Measurements from ENCODE around the gene ALPG. TPM values are rescaled to one million over a fixed set of nuclear protein-coding genes. Genes with fewer than 3 reads are reported as not detected.

The ALPG gene
- total RNA-seq, 1 experiment from 2014 or later: 65.3 TPM

DNA sequence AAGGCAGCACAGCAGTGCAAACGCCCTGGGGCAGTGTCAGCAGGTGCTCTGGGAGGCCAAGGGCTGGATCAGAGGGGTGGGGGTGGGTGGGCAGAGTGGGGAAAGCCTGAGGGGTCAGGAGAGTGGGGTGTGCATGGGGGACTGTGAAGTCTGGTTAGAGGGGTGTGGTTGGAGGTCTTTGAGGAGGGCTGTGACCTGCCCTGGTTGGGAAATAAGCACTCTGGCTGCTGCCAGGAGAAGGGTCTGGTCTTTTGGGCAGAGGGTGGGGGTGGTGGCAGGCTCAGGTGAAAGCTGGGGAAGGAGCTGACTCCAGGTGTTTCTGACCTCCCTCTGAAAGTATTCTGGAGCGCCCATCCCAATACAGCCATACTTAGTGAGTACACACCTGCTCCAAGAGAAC, 53.5 kb downstream of the ALPG start:
- H3K9me3 ChIP-seq (ENCODE audit: control insufficient read depth, insufficient read depth, low read depth, low read length): no peaks in the 10 kb centered on the region
- H3K27me3 ChIP-seq (ENCODE audit: control insufficient read depth, insufficient read depth, low read length): no peaks in the 10 kb centered on the region; the same call in 1 of the 2 replicates
- CTCF ChIA-PET: no interaction called here
- no peaks in the 10 kb centered on the region for H3K4me1 ChIP-seq (ENCODE audit: control insufficient read depth, insufficient read depth, low read length)
- no peak for ATAC-seq
- intact Hi-C loops (cut with micrococcal nuclease; ENCODE audit: unreplicated experiment) (no loop called here), in situ Hi-C loops (cut with HindIII; ENCODE audit: low pct_unique_long_range_greater_than_20kb, low sequenced_read_pairs) (no loop called here)
- DNase-seq (ENCODE audit: low read depth, low spot score): no peak
- no peaks in the 10 kb centered on the region for H3K36me3 ChIP-seq (ENCODE audit: control insufficient read depth, insufficient read depth, low read length)
- no TSS peak for BruUV-seq (replicated peaks)
- no peak overlapping the region for H3K27ac ChIP-seq (ENCODE audit: low read length)
- TF ChIP-seq, protein P1, sequence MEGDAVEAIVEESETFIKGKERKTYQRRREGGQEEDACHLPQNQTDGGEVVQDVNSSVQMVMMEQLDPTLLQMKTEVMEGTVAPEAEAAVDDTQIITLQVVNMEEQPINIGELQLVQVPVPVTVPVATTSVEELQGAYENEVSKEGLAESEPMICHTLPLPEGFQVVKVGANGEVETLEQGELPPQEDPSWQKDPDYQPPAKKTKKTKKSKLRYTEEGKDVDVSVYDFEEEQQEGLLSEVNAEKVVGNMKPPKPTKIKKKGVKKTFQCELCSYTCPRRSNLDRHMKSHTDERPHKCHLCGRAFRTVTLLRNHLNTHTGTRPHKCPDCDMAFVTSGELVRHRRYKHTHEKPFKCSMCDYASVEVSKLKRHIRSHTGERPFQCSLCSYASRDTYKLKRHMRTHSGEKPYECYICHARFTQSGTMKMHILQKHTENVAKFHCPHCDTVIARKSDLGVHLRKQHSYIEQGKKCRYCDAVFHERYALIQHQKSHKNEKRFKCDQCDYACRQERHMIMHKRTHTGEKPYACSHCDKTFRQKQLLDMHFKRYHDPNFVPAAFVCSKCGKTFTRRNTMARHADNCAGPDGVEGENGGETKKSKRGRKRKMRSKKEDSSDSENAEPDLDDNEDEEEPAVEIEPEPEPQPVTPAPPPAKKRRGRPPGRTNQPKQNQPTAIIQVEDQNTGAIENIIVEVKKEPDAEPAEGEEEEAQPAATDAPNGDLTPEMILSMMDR (IDR thresholded peaks at IDR 0.05): no peak
- TF ChIP-seq TCF7L2 (IDR thresholded peaks at IDR 0.05; ENCODE audit: low read depth, low read length): no peak
- TF ChIP-seq, protein P2, sequence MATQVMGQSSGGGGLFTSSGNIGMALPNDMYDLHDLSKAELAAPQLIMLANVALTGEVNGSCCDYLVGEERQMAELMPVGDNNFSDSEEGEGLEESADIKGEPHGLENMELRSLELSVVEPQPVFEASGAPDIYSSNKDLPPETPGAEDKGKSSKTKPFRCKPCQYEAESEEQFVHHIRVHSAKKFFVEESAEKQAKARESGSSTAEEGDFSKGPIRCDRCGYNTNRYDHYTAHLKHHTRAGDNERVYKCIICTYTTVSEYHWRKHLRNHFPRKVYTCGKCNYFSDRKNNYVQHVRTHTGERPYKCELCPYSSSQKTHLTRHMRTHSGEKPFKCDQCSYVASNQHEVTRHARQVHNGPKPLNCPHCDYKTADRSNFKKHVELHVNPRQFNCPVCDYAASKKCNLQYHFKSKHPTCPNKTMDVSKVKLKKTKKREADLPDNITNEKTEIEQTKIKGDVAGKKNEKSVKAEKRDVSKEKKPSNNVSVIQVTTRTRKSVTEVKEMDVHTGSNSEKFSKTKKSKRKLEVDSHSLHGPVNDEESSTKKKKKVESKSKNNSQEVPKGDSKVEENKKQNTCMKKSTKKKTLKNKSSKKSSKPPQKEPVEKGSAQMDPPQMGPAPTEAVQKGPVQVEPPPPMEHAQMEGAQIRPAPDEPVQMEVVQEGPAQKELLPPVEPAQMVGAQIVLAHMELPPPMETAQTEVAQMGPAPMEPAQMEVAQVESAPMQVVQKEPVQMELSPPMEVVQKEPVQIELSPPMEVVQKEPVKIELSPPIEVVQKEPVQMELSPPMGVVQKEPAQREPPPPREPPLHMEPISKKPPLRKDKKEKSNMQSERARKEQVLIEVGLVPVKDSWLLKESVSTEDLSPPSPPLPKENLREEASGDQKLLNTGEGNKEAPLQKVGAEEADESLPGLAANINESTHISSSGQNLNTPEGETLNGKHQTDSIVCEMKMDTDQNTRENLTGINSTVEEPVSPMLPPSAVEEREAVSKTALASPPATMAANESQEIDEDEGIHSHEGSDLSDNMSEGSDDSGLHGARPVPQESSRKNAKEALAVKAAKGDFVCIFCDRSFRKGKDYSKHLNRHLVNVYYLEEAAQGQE (IDR thresholded peaks at IDR 0.05; ENCODE audit: insufficient read depth in 1 of 2, low read depth in 2 of 2, low read length in 1 of 2): no peak
- no peak for TF ChIP-seq SIN3A (IDR thresholded peaks at IDR 0.05; ENCODE audit: borderline replicate concordance, insufficient read depth, low read depth, low read length)
- no peak for TF ChIP-seq POLR2AphosphoS5 (IDR thresholded peaks at IDR 0.05; ENCODE audit: low read depth, low read length)
- POLR2A ChIA-PET: no interaction called here
- H3K4me3 ChIP-seq (ENCODE audit: low read depth in 2 of 2, low read length in 2 of 2): no peak overlapping the region

Other genes starting within 250 kb of the ALPG start
- 7.3 TPM for gene ALPP, start 28.1 kb upstream of the ALPG start, total RNA-seq (2021; ENCODE audit: unreplicated experiment)
- not detected for gene ALPI, start 49.3 kb downstream of the ALPG start, total RNA-seq (2021; ENCODE audit: unreplicated experiment)
- 2.9 TPM for gene ECEL1, start 81.0 kb downstream of the ALPG start, total RNA-seq (2021; ENCODE audit: unreplicated experiment)
- gene PRSS56, start 113.5 kb downstream of the ALPG start, total RNA-seq (2021; ENCODE audit: unreplicated experiment): 0.18 TPM
- gene CHRND, start 119.3 kb downstream of the ALPG start, total RNA-seq (2021; ENCODE audit: unreplicated experiment): not detected
- gene CHRNG, start 132.8 kb downstream of the ALPG start, total RNA-seq (2021; ENCODE audit: unreplicated experiment): not detected
- gene TIGD1, start 143.7 kb downstream of the ALPG start, total RNA-seq (2021; ENCODE audit: unreplicated experiment): 5.1 TPM
- gene EIF4E2, start 143.8 kb downstream of the ALPG start, total RNA-seq (2021; ENCODE audit: unreplicated experiment): 84.0 TPM
- gene EFHD1, start 226.8 kb downstream of the ALPG start, total RNA-seq (2021; ENCODE audit: unreplicated experiment): 73.5 TPM